ENCODE measurements around the gene HSDL1. TPM values are rescaled to one million over a fixed set of nuclear protein-coding genes. Genes with fewer than 3 reads are reported as not detected.

HSDL1 gene
- polyA plus RNA-seq, 2 of the 4 experiments (the other 2 are of a cell fraction), result 17.9 to 24.9 TPM

- no peak for TF ChIP-seq REST (IDR thresholded peaks at IDR 0.05)
Observed at GRCh38 chr16:84166796-84167695, 22.1 kb upstream of the HSDL1 start (continued).

GRCh38 chr16:84165746-84166145 is 20.8 kb upstream of the HSDL1 start:
- 85% methylated on average over 7 of the region's 7 CpGs for WGBS (ENCODE audit: missing lambda C conversion rate)
- H3K4me2 ChIP-seq, result no peak overlapping the region
- ATAC-seq, result no peak
- TF ChIP-seq KDM1A (IDR thresholded peaks at IDR 0.05; ENCODE audit: low read depth), result no peak
- TF ChIP-seq POLR2A (IDR thresholded peaks at IDR 0.05; ENCODE audit: low read length), result no peak
- TF ChIP-seq POLR2AphosphoS2 (conservative IDR thresholded peaks at IDR 0.05; ENCODE audit: low read length), result no peak
- TF ChIP-seq EHF (CRISPR knock-in tag; IDR thresholded peaks at IDR 0.05), result no peak
- no peak for TF ChIP-seq CBX8 (IDR thresholded peaks at IDR 0.05)
- no peak for TF ChIP-seq ATOH8 (CRISPR knock-in tag; IDR thresholded peaks at IDR 0.05; ENCODE audit: low read depth)
- TF ChIP-seq CBX2 (IDR thresholded peaks at IDR 0.05; ENCODE audit: borderline replicate concordance, low read depth), result no peak
- no peak for TF ChIP-seq ZSCAN20 (CRISPR knock-in tag; IDR thresholded peaks at IDR 0.05)
- no peak for TF ChIP-seq FOXS1 (CRISPR knock-in tag; IDR thresholded peaks at IDR 0.05)
- no peak for TF ChIP-seq ELK1 (IDR thresholded peaks at IDR 0.05; ENCODE audit: low read depth, low read length)
- TF ChIP-seq TP53 (CRISPR knock-in tag; IDR thresholded peaks at IDR 0.05), result no peak
- TF ChIP-seq JUN (IDR thresholded peaks at IDR 0.05), result no peak
- TF ChIP-seq NR3C1 (IDR thresholded peaks at IDR 0.05), result no peak
- TF ChIP-seq PHF8 (IDR thresholded peaks at IDR 0.05; ENCODE audit: borderline replicate concordance, low read depth), result no peak
- TF ChIP-seq CEBPB (IDR thresholded peaks at IDR 0.05), result no peak
- no peak for TF ChIP-seq GATA3 (IDR thresholded peaks at IDR 0.05; ENCODE audit: borderline replicate concordance)
- no peak for TF ChIP-seq HES2 (IDR thresholded peaks at IDR 0.05)
- no peak for TF ChIP-seq HDAC2 (IDR thresholded peaks at IDR 0.05)
- H3K4me3 ChIP-seq, result no peak overlapping the region
- no peak for DNase-seq (ENCODE audit: low read depth in 1 of 2, low spot score in 1 of 2)
- no peaks in the 10 kb centered on the region for H3K4me1 ChIP-seq
- H3K9me3 ChIP-seq, result no peaks in the 10 kb centered on the region
- CTCF ChIA-PET, result interaction anchor here (0.6 to 4.2 kb wide), 6 partner anchors 10 to 345 kb away, joined by 3 to 14 read pairs (median 3); partner anchors contain the start of gene TAF1C
- no peak overlapping the region for H3K27ac ChIP-seq
- POLR2A ChIA-PET, result no interaction called here
- no peak for FAIRE-seq

GRCh38 chr16:84161801-84162200 is 16.8 kb upstream of the HSDL1 start:
- Histone ChIP-seq H3K27ac (no peak overlapping the region), H3K4me1 (no peaks in the 10 kb centered on the region), H3K4me2 (no peak overlapping the region), H3K9me3 (no peaks in the 10 kb centered on the region), H3K4me3 (no peak overlapping the region)
- POLR2A ChIA-PET, result no interaction called here
- 35% methylated on average over 3 of the region's 3 CpGs for WGBS (ENCODE audit: missing lambda C conversion rate)
- DNase-seq (ENCODE audit: low read depth in 1 of 2, low spot score in 1 of 2) (no peak), ATAC-seq (no peak), FAIRE-seq (no peak)
- TF ChIP-seq CBX2 (IDR thresholded peaks at IDR 0.05; ENCODE audit: borderline replicate concordance, low read depth) (no peak), BHLHE40 (IDR thresholded peaks at IDR 0.05; ENCODE audit: low read depth, low read length) (no peak), MAZ (IDR thresholded peaks at IDR 0.05; ENCODE audit: borderline replicate concordance, low read depth, low read length) (no peak), FOXS1 (CRISPR knock-in tag; IDR thresholded peaks at IDR 0.05) (no peak)
- CTCF ChIA-PET, result interaction anchor here (0.9 to 2.0 kb wide), 3 partner anchors 14 to 322 kb away, joined by 4 to 12 read pairs (median 4); partner anchors contain the start of gene TAF1C
